Jurkat, Clone E6-1 (cell line): ENCODE data around the gene ZBP1.

Experiments
- DNase-seq: peaks from one replicate; pipeline ENCODE4 v3.0.0-alpha.2; 2011; ENCODE audit warnings: low read depth, low spot score
- H3K4me3 ChIP-seq: 2 replicates; pipeline ENCODE4 v1.5.1; 2011; ENCODE audit warnings: mild to moderate bottlenecking, low read length, control low read depth, moderate library complexity

The ZBP1 gene

GRCh38 chr20:57580478-57581201 is 39.6 kb downstream of the ZBP1 start:
- DNase-seq = no peak
- H3K4me3 ChIP-seq = no peak overlapping the region

GRCh38 chr20:57579898-57580447 is 40.3 kb downstream of the ZBP1 start:
- no peak overlapping the region for H3K4me3 ChIP-seq
- no peak for DNase-seq

- no peak overlapping the region for H3K4me3 ChIP-seq
- no peak for DNase-seq
These were observed 40.8 kb downstream of the ZBP1 start for GRCh38 chr20:57579331-57579897.

DNA sequence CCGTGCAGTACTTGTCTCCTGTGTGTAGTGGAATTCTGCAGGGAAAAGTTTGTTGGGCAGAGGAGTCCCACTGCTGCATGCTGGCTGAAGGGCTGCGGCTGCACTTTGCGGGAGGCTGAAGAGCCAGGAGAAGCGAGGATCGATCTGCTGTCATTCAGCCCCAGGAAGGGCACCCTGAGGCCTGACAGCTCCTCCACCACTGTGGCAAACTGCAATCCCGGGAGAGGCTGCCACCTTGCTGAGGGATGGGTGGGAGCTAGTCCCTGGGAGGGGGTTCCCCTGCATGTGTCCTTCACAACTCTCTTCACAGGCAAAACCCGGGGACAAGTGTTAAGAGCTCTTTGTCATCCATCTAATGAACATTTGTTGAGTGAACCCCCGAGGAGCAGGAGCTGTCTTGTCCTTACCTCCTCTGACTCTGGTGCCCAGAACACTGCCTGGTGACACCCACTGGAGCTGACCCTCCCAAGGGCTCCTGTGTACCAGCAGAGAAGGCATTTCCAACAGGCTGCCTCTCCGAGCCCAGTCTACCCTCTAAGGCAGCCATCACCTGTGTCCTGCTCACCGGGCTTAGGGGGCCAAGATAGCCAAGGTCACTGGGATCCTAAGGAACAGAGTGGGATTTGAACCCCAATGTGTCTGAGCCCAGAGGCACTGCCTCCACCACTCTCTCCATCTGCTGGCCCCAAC is 41.6 kb downstream of the ZBP1 start:
- H3K4me3 ChIP-seq = no peak overlapping the region
- no peak for DNase-seq

- DNase-seq = no peak
- H3K4me3 ChIP-seq = no peak overlapping the region
These were observed 42.3 kb downstream of the ZBP1 start for GRCh38 chr20:57577679-57578475.

DNA sequence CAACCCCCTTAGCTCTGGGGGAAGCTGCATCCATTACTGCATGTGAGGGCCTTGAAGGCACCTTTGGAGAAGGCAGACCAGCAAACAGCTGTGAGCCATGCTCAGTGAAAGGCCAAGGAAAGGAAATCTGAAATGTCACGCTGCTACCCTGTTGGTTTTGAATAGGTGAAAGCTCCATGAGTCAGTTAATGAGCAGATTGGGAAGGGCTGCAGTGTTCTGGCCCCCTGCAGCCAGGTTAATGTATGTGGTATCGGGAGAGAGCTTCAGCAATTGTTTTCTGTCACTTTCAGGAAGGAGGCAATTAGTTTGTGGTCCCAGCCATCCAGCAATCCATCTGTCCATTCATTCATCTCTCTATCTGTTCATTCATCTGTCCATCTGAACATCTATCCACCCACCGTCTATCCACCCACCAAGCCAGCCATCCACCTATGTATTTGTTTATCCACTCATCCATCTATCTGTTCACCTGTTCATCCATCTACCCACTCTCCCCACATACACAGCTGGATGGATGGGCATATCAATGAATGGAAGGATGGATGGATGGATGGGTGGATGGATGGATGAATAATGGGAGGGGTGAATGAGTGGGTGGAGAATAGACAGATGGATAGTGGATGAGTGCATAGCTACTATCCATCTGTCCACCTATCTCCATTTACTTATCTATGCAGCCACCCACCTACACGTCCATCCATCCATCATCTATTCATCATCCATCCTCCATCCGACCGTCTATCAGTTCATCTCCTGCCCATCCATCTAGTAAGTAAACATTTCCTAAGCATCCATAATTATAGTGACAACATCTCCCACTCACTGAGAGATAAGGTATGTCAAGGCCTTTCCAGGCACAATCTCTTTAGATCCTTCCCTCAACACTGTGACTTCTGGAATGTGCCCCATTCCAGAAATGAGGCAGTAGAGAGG is 43.3 kb downstream of the ZBP1 start:
- no peak for DNase-seq
- H3K4me3 ChIP-seq = no peak overlapping the region

DNA sequence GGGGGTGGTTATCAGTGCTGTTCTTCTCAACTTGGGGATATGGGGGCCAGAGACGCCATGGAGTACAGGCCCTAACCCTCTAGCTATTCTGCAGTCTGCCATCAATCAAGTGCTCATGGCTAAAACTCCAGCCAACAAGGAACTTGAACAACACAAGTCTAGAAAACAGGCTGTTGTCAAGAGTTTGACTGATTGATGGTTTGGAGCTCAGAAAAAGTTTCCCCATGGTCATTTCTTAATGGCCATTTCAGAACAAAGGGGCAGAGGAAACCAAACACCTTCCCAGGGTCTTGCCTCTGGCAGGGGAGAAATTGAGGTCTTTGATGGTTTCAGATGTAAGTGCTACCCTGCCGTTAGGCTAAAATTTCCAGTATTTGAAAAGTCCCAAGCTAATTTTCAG is 44.2 kb downstream of the ZBP1 start:
- no peak for DNase-seq
- no peak overlapping the region for H3K4me3 ChIP-seq

DNA sequence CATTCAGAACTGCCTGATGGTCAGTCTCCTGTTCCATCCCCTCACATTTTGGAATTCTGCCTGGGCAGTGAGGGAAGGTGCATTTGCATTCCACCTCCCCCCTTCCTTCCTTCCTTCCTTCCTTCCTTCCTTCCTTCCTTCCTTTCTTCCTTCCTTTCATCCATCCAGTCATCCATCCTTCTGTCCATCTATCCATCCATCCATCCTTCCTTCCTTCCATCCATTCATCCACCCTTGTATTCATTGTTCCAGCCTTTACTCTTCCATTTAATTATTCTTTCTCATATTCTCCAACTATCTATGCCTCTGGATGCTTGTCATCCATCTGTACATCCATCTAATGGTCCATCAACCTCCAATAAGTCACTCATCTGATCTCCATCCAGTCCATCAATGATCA is 45.3 kb downstream of the ZBP1 start:
- no peak overlapping the region for H3K4me3 ChIP-seq
- no peak for DNase-seq

DNA sequence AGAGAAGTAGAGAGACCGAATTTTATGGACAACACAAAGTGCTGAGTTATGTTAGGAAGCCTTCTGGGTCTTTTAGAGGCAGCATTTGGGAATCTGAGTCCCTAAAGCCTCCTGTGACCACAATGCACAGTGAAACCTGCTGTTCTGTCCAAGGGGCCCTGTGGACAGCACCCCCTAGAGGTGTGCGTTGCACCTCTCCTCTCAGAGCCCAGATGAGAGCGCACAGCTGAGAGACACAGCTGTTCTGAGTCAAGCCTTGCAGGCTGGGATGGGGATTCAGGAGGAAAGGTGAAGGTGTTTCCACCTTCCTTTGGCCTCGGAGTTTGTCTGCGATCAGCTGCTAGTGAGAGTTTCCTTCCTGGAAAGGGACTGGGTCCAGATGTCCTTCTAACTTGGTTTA is 46.3 kb downstream of the ZBP1 start:
- no peak overlapping the region for H3K4me3 ChIP-seq
- no peak for DNase-seq

DNA sequence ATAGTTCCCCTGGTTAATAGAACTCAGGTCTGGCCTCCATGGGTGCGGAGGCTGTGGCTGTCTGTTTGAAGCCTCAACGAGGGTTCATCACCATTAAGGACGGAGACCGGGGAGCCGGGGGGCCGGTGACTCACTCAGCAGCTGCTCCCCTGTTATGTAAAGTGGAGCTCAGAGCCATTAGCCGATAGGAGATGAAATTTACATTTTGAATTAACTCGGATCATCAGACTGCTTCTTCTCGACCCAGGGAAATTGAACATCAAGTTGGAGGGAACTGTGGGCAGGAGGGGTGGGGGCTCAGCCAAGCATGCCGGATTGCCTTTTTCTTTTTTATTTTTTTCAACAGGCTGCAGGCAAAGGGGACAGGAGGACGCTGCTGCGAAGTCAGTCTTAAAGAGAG is 47.0 kb downstream of the ZBP1 start:
- DNase-seq = no peak
- H3K4me3 ChIP-seq = no peak overlapping the region

DNA sequence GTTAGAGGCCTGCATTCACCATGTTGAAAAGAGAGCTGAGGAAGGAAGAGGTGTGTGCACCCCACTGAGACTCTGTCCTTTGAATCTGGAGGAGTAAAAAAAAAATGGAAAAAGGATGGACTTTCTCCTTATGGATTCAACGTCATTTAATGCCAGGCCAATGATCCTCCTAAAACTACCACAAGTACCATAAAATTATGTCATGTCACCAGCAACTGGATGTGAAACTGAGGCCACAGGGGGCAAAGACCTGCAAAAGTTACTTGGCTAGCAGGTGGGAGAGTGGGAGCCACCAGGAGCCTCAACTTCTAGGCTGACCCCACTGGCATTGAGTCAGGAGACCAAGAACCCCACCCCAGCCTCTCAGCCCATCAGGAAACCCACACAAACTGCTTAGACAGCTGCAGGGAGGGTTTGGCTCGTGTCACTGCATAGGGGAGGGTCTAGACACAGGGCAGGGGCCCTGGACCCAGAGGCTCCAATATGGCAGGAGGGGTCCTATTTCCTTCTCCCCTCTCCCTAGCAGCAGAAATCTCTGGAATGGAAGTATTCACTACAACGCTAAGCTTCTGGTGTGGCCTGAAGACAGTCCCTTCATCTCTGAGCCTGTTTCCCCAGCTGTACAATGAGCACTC is 48.3 kb downstream of the ZBP1 start:
- H3K4me3 ChIP-seq = no peak overlapping the region
- DNase-seq = no peak

DNA sequence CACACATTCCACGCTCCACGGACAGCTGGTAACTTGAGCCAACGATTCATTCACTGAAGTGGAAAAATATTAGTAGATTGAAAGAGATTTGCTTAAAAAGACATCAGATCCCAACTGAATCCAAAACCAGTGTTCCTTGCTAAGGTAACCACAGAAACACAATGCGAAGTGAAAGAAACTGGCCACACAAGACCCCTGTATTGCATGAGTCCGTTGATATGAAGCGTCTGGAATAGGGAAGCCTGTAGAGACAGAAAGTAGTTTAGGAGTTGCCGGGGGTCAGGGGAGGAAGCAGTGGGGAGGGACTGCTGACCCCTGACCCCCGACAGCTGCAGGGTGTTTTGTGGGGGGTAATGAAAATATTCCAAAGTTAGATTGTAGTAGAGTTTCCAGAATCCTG is 49.3 kb downstream of the ZBP1 start:
- DNase-seq = no peak
- H3K4me3 ChIP-seq = no peak overlapping the region

- H3K4me3 ChIP-seq = no peak overlapping the region
- DNase-seq = no peak
These were observed 49.9 kb downstream of the ZBP1 start for GRCh38 chr20:57570145-57570850.

DNA sequence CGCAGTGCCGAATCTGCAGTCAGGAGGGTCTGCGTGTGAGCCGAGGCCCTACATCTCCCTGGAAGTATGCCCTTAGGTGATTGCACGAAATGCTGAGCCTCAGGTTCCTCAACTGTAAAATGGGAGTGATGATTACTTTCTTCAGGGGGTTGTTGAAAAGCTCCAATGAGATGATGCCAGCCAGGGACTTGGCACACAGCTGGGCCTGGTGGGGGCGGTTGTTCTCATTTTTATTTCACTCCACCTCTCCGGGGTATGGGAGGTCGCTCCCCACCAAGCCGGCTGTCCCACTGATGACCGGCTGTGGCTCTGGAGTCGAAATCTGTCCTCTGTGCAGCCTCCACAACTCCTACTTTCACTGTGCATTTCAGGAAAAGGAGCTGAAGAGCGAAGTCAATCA is 51.3 kb downstream of the ZBP1 start:
- DNase-seq = no peak
- no peak overlapping the region for H3K4me3 ChIP-seq

GRCh38 chr20:57568088-57568896 is 51.9 kb downstream of the ZBP1 start:
- no peak overlapping the region for H3K4me3 ChIP-seq
- DNase-seq = no peak

DNA sequence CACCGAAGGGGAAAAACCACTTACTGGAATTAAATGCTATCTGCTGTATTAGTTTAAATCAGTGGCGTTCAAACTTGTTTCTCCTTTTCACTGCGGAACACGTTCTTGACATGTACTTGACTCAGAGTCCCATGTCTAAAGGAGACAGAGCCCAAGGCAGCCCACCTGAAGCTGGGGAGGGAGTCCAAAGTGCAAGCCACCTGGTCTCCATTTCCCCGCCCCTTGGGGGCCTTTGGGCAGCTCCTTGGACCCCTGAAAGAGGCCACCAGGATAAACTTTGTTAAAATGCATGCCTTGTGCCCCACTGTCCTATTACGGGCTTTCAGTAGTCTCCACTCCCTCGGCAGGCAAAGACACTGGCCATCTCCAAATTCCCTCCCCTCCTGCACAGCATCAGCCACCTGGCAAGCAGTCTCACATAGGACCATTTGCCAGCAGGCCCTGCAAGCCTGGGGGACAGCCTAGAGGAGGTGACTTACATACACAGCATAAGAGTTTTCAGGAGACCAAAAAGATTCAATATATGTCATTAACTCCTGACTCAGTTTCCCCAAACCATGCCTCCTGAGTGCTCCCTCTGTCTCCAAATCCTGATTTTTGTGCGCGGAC is 52.7 kb downstream of the ZBP1 start:
- H3K4me3 ChIP-seq = no peak overlapping the region
- DNase-seq = no peak
